Keratinocyte (primary cell): ENCODE results near the gene LPXN.

Experiments used
- EZH2 ChIP-seq: IDR thresholded peaks from one replicate; pipeline ENCODE4 v1.6.1; 2012; ENCODE audit warnings: inconsistent platforms, mild to moderate bottlenecking, low read length, moderate library complexity
- TF ChIP-seq, protein P1 (sequence below), 3 experiments: IDR thresholded peaks in 1 of 3; conservative IDR thresholded peaks in 1 of 3; optimal IDR thresholded peaks in 1 of 3; 2 replicates in 2 of 3; 3 replicates in 1 of 3; pipeline versions ENCODE3 to v1.5.1; 2011; ENCODE audit warnings: low read length in 3 of 3, mild to moderate bottlenecking in 3 of 3, moderate library complexity in 2 of 3, control low read depth in 1 of 3, inconsistent platforms in 1 of 3; ENCODE audit not compliant: insufficient read depth in 2 of 3; ENCODE audit errors: extremely low read depth in 1 of 3

GRCh38 chr11:58597486-58598144 is 22.0 kb upstream of the LPXN start:
- TF ChIP-seq, protein P1, sequence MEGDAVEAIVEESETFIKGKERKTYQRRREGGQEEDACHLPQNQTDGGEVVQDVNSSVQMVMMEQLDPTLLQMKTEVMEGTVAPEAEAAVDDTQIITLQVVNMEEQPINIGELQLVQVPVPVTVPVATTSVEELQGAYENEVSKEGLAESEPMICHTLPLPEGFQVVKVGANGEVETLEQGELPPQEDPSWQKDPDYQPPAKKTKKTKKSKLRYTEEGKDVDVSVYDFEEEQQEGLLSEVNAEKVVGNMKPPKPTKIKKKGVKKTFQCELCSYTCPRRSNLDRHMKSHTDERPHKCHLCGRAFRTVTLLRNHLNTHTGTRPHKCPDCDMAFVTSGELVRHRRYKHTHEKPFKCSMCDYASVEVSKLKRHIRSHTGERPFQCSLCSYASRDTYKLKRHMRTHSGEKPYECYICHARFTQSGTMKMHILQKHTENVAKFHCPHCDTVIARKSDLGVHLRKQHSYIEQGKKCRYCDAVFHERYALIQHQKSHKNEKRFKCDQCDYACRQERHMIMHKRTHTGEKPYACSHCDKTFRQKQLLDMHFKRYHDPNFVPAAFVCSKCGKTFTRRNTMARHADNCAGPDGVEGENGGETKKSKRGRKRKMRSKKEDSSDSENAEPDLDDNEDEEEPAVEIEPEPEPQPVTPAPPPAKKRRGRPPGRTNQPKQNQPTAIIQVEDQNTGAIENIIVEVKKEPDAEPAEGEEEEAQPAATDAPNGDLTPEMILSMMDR (optimal IDR thresholded peaks at IDR 0.05 in 1 of 3, IDR thresholded peaks at IDR 0.05 in 1 of 3, conservative IDR thresholded peaks at IDR 0.05 in 1 of 3; ENCODE audit: extremely low read depth in 1 of 3, insufficient read depth in 2 of 3, low read length in 3 of 3): no peak
- TF ChIP-seq EZH2: no peak
